NCI-H2171 treated with DMSO at 0.1 percent for 48 hours (cell line): ENCODE data around the gene E2F2.
"Not testable (repeated sequence)": the region's sequence is repeated elsewhere in the genome, so short reads cannot be mapped to it uniquely, and the experiment has no call there.

Experiments used
- DNase-seq: peaks from one replicate; lab custom pipeline; 2025; lab: John Stamatoyannopoulos, UW

Gene E2F2

DNA sequence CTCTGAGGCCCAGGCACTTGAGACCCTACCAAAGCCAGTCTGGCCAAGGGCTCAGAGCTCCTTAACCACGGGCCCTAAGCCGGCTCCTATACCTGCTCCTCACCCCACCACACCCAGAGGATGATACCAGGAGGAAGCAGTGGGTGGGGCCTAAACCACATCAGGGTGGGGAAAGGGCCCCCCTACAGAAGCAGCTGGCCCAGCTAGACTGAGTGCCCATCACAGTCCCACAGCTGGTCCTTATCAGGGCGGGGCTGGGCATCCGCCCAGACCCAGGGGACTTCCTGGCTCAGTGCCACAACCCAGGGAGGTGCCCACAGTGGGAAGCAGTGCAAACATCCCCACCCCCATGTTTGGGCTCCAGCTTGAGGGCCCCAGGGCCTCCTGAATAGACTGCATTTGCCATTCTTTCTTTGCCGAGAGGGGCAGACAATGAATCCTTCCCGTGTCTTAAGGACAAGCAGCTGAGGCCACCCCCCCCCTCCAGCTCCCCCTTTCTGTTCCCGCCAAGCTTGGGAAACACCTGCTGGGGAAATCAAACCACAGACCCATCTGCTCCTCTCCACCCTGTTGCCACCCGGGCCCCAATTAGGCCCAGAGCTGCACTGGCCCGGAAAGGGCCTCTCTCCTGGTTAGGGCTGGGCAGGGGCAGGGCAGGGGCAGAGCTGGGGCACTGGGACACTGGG is 6.2 kb downstream of the E2F2 start:
- DNase-seq = peak; percentile 91

DNA sequence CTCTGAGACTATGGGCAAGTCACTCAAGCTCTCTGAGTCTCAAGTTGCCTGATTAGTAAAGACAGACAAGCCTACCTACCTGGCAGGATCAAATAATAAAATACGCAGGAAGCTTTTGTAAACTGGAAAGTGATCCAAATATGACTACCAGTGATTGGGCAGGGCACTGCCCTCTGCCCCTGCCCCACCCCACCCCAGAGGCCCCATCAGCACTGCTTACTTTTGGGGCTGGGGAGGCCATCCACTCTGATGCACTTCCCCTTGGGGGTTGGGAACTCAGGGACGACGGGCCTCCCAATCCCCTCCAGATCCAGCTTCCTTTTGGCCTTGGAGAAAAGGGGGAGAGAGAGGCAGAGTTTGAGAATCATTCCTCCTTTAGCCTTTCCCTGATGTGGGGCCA is 6.9 kb downstream of the E2F2 start:
- no peak for DNase-seq

DNA sequence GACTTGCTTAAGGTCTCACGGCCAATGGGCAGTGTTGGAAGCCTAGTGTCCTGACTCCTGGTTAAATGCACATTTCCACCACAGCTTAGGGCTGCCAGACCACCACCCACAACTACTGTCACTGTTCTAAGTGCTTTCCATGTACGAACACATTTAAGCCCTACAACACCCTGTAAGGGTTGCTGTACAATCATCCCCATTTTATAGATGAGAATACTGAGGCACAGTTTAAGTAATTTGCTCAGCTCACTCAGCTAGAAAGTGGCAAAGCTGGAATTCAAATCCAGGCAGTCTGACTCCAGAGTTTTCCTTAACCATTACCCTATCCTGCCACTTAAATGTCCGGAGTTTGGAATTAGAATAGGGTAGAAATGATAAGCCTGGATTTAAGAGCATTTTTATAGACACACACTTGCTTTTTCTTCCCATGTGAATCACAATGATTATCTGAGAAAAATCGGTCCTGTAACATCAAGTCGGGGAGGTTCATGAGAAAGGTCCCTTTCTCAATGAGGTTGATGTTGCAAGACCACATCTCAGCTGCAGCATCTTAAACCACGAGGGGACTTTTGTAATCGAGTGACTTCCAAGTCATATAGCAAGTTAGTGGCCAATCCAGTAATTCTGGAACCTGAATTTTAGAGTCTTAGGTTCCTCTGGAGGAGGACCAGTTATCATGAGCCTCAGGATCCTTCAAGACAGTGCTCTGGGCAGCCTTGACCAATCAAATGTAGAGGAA is 8.6 kb downstream of the E2F2 start:
- DNase-seq = no peak

DNA sequence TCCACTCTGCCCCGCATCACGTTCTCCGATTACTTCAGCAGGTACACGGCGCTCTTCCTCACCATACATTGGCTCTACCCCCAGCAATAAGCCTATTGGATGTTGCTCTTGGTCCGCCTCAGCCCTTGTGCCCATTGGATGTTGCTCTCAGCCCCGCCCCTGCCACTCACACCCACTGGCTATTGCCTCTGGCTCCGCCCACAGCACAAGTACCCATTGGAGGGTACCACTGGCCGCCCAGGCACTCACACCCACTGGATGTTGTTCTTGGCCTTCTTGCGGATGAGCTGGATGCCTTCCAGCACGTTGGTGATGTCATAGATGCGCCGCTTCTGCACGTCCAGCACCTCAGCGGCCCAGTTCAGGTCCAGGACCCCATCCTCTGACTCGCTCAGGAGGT is 9.4 kb downstream of the E2F2 start:
- no peak for DNase-seq

DNA sequence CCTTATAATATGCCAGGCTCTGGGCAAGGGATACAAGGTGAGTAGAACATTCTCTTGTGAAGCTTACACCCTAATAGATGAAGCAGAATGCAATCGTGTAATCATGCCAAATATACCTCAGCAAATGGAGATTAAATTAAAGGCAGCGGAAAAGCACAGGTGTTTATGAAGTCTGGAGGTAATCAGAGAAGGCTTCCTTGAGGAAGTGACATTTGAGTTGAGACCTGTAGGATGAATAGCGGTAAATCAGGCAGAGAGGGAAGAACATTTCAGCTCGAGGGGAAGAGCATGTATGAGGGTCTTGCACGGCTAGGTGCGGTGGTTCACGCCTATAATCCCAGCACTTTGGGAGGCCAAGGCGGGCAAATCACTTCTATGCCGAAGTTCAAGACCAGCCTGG is 13.5 kb downstream of the E2F2 start:
- no peak for DNase-seq

DNA sequence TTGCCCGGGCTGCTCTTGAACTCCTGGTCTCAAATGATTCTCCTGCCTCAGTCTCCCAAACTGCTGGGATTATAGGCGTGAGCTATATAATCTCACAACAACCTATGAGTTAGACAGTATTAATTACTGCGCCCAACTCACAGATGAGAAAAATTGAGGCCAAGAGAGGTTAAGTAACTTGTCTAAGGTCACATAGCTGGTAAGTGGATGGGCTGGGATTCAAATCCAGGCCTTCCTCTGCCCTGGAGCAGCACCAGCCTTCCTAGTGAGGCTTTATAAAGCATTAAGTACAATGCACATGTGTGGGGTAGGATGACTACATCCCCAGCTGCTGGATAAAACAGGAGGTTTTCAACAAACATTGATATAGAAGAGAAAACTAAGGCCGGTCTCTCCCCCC is 15.1 kb downstream of the E2F2 start:
- no peak for DNase-seq

DNA sequence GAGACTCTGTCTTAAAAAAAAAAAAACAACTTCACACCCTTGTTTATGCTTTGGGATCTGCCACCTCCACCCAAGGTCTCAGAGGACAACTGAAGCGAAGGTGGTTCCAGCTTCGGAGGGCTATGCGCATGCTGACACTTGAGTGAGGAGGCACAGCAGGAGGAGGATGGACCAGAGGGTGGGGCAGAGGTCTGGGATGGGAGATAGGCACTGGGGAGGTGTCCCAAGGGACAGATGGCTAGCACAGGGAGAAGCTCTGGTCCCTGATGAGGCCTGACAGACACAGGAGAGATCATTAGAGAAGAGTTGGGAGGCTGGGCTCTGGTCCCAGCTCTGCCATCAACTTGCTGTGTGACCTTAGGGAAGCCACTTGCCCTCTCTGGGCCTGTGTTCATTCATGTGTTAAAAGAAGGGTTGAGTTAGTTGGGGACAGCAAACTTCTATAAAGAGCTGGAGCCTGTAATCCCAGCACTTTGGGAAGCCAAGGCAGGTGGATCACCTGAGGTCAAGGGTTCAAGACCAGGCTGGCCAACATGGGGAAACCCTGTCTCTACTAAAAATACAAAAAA is 16.8 kb downstream of the E2F2 start:
- no peak for DNase-seq

DNA sequence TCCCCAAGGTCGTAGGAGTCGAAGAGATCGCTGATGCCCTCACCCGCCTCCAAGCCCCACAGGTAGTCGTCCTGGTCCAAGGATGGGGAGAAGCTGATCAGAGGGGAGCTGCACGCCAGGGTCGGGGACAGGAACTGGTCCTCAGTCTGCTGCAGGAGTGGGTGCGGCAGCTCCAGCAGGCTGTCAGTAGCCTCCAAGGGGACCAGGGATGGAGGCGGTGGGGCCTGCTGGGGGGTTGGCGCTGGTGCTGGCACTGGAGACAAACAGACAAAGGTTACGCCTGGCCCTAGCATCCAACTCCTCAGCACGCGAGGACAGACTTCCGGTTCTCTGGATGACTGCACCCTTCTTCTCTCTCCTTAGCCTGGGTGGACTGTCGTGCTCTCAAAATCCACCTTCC is 21.1 kb downstream of the E2F2 start:
- no peak for DNase-seq

DNA sequence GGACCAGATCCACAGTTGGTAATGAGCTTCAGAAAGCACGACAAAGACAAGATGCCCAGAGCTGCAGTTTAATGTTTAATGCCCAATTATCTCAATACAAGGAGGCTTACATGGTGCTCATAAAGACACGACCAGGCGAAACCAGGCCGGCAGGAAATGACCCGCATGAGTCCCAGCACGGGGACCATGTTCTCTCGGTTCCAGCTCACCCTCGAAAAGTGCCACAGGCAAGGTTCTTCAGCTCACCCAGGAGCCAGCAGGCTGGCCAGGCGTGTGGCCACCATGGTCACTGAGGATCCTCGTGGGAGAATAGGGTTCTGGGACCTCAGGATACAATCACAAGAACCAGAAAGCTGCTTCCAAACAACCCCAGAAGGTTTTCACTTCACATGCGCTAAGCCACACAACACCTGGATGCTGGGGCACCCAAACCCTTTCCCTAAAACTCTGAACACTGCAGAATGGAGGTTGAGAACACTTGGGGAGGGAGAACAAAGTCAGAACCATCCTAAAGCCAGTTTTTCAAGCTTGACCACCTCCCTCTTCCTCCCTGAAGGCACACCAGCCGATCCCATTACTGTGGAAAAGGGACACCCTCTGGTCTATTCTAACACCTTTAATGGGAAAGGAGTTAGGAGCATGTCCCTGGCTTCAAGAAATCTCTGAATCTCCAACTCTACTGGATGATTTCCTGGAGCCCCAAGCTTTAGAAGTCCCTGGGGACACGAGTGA is 24.5 kb downstream of the E2F2 start:
- DNase-seq = no peak

DNA sequence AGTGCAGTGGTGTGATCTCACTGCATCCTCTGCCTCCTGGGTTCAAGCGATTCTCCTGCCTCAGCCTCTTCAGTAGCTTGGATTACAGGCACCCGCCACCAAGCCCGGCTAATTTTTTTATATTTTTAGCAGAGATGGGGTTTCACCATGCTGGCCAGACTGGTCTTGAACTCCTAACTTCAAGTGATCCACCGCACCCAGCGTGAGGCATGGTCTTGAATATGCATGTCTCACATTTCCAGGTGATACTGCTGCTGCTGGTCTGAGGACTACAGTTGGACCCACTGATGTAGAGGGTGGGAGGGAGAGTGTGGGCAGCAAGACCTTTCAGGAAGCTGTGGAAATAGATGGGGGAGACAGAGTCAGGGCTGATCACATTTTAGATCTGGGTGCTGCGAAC is 25.2 kb downstream of the E2F2 start:
- DNase-seq = no peak

DNA sequence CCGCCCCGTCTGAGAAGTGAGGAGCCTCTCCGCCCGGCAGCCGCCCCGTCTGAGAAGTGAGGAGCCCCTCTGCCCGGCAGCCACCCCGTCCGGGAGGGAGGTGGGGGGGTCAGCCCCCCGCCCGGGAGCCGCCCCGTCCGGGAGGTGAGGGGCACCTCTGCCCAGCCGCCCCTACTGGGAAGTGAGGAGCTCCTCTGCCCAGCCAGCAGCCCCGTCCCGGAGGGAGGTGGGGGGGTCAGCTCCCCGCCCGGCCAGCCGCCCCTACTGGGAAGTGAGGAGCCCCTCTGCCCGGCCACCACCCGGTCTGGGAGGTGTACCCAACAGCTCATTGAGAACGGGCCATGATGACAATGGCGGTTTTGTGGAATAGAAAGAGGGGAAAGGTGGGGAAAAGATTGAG is 26.9 kb downstream of the E2F2 start:
- DNase-seq = not testable (repeated sequence)

DNA sequence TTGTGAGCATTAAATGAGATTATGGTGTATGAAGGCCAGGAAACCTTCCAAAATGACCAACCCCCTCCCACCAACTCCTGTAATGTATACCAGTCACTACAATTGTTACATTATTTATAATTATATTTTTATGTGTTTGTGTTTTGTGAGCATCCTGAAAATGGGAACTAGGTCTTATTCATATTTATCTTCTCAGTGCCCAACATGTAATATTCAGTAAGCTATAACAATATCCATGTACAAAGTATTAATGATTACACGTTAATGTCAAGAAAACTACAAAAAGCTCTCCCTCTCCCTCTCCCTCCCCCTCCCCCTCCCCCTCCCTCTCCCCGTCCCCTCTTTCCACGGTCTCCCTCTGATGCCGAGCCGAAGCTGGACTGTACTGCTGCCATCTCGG is 28.1 kb downstream of the E2F2 start:
- no peak for DNase-seq

DNA sequence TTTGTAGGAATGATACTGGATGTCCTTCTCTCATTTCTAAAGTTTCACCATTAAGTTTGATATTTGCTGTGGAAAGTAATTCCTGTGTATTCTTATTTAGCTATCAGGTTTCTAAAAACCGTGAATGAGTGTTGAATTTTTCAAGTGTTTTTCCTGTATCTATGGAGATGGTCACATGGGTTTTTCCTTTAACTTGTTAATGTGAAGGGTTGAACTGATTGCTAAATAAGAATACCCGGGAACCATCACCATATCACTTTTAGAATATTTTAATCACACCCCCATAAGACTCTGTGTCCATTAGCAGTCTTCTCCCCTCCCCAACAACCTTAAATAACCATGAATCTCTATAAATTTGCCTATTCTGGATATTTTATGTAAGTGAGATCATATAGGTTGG is 30.6 kb downstream of the E2F2 start:
- no peak for DNase-seq

DNA sequence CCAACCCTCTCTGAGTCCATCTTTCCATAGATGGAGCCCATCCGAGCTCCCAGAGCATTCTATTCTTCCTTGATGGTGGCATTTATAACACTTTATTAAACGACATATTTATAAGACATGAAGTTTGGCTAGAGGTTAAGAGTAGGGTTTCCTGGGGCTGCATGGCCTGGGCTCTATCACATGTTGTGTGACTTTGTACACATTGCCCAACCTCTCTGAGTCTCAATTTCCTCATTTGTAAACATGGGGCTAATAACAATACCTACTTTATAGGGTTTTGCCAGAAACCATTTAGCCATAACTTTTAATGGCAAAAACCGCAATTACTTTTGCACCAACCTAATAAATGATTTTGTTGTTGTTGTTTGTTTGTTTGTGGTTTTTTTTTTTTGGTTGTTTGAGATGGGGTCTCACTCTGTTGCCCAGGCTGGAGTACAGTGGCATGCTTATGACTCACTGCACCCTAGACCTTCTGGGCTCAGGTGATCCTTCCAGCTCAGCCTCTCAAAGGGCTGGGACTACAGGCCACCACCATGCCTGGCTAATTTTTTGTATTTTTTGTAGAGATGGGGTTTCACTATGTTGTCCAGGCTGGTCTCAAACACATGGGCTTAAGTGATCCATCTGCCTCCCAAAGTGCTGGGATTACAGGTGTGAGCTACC is 33.1 kb downstream of the E2F2 start:
- no peak for DNase-seq

DNA sequence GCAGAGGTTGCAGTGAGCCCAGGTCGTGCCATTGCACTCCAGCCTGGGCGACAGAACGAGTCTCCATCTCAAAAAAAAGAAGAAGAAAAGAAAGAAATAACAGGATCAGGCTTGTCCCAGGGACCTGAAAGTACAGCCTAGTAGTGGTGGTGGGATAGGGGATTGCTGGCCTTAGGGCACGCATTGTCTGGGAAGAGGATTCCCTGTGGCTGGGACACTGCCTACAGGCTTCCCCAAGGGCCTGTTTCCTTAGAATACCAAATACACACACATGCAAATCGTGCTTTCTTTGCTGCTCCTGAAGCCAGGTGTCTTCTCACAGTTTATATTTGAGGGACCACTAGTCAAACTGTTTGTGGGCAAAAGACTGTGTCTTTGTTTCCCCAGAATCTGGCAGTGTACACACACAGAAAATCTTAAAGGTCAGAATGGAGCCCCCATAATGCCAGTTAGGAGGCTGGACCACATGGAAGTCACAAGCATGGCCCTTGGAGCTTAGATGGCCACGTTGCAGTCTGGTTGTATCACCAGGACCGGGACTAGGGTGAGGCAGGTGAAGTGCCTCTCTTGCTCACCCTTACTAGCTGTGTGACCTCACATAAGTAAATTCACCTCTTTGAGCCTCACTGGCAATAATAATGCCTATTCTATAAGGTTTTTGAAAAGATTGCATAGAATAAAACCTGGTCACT is 34.4 kb downstream of the E2F2 start:
- DNase-seq = no peak

DNA sequence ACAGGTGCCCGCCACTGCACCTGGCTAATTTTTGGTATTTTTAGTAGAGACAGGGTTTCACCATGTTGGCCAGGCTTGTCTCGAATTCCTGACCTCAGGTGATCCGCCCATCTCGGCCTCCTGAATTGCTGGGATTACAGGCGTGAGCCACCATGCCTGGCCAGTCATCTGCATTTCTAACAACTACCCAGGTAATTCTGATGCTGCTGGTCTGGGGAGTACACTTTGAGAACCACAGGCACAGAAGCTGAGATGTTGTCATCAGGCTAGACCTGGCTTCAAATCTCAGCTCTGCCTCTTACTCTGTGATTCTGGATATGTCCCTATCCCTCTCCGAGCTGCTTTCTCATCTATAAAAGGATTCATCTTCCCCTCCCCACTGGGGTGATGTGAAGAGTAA is 36.2 kb downstream of the E2F2 start:
- DNase-seq = not testable (repeated sequence)

DNA sequence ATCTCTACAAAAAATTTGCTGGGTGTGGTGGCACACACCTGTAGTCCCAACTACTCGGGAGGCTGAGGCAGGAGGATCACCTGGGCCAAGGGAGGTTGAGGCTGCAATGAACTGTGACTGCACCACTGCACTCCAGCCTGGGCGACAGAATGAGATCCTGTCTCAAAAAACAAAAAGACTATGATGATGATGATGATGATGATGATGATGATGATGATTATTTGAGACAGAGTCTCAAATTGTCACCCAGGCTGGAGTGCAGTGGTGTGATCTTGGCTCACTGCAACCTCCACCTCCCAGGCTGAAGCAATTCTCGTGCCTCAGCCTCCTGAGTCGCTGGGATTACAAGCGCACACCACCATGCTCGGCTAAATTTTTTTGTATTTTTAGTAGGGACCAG is 38.3 kb downstream of the E2F2 start:
- not testable (repeated sequence) for DNase-seq

DNA sequence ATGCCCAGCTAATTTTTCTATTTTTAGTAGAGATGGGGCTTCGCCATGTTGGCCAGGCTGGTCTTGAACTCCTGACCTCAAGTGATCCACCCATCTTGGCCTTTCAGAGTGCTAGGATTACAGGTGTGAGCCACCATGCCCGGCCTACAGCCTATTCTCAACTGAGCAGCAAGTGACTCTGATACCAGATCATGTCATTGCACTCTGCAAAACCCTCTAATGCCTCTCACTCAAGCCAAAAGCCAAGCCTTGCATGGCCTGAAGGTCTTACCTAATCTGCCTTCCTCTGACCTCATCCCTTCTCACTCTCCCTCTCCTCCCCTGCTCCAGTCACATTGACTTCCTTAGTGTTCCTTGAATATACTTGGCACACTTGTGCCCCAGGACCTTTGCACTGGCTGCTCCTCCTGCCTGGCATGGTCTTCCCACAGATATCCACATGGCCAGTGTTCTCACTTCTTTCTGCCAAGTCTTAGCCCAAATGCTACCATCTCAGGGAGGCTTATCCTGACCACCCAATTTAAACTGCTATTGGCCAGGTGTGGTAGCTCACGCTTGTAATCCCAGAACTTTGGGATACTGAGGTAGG is 38.8 kb downstream of the E2F2 start:
- no peak for DNase-seq

DNA sequence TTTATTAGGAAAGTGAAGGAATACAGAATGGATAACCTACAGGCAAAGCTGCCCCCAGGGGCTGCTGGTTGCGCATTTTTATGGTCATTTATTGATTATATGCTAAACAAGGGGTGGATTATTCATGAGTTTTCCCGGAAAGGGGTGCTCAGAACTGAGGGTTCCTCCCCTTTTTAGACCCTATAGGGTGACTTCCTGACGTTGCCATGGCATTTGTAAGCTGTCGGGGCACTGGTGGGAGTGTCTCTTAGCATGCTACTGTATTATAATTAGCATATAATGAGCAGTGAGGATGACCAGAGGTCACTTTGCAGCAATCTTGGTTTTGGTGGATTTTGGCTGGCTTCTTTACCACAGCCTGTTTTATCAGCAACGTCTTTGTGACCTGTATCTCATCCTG is 41.2 kb downstream of the E2F2 start:
- DNase-seq = no peak

DNA sequence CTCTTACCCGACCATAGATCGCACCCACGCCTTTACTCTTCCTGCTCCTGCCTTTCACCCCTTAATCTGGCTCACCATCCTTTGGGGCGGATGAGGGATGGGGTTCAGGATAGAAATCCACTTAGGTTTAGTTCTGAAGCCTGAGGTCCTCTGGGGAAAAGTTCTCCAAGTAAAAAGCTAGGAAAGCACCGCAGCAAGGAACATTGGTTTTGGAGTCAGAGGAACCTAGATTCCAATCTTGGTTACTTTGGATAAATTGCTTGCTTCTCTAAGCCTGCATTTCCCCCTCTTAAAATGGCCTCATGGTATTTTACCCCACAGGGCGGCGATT is 46.1 kb downstream of the E2F2 start:
- no peak for DNase-seq

DNA sequence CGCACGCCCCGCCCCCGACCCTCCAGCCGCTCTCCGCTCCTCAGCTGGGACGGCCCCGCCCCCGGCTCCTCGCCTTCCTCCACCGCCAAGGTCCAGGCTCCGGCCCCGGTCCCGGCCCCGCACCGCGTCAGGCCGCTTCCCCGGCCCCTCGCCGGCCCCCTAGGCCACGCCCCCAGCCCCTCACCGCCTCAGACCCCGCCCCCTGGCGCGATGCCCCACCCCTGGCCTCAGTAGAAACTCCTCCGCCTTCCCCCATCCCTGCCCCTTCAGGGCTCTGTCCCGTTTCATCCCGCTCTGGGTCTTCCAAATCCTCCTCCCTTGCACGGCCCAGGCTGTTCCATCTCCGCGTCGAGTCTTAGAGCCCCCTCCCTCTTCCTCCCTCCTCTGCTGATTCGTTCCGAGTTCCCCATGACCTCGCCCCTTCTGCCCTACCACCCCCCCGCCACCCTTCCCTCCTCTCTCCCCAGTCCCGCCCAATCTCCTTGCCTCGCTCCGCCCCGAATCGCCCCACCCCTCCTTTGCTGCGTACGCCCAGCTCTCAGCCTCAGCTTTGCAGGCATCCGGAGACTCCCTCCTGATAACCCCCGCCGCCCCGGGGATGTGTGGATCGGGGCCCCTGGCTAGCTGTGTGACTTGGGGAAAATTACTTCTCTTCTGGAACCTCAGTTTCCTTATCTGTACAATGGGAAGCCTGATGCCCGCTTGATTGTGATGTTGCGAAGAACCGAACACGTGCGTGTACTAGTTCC is 46.6 kb downstream of the E2F2 start:
- DNase-seq = peak; percentile 85
